NCI-H2029 treated with DMSO at 0.1 percent for 48 hours (cell line): ENCODE results near the gene AP2A2.
A peak's percentile ranks its signal among the peaks of the same experiment; 100 is the strongest.

Experiments used
- DNase-seq: peaks from one replicate; lab custom pipeline; 2025; lab: John Stamatoyannopoulos, UW

AP2A2 gene

GRCh38 chr11:996681-997080 is 71.0 kb downstream of the AP2A2 start:
- DNase-seq: no peak

GRCh38 chr11:997907-998306 is 72.2 kb downstream of the AP2A2 start:
- no peak for DNase-seq

- DNase-seq: no peak
Measured at GRCh38 chr11:999009-999408, 73.3 kb downstream of the AP2A2 start.

GRCh38 chr11:1000357-1001278 is 74.9 kb downstream of the AP2A2 start:
- DNase-seq: no peak

GRCh38 chr11:1001617-1002405 is 76.1 kb downstream of the AP2A2 start:
- no peak for DNase-seq

- DNase-seq: no peak
Measured at GRCh38 chr11:1002406-1002984, 76.8 kb downstream of the AP2A2 start.

- no peak for DNase-seq
Measured at GRCh38 chr11:1003159-1003558, 77.5 kb downstream of the AP2A2 start.

GRCh38 chr11:1005928-1006327 is 80.3 kb downstream of the AP2A2 start:
- DNase-seq: no peak

- no peak for DNase-seq
Measured at GRCh38 chr11:1006762-1007161, 81.1 kb downstream of the AP2A2 start.

- no peak for DNase-seq
Measured at GRCh38 chr11:1007279-1007678, 81.6 kb downstream of the AP2A2 start.

GRCh38 chr11:1008001-1008802 is 82.5 kb downstream of the AP2A2 start:
- DNase-seq: no peak

- DNase-seq: no peak
Measured at GRCh38 chr11:1008803-1009145, 83.1 kb downstream of the AP2A2 start.

GRCh38 chr11:1009371-1009770 is 83.7 kb downstream of the AP2A2 start:
- DNase-seq: no peak

GRCh38 chr11:1009991-1010390 is 84.3 kb downstream of the AP2A2 start:
- no peak for DNase-seq

GRCh38 chr11:1010551-1011319 is 85.1 kb downstream of the AP2A2 start:
- DNase-seq: no peak

GRCh38 chr11:1011320-1011698 is 85.6 kb downstream of the AP2A2 start:
- peak; percentile 1 for DNase-seq

GRCh38 chr11:1012291-1012690 is 86.6 kb downstream of the AP2A2 start:
- DNase-seq: no peak

- no peak for DNase-seq
Measured at GRCh38 chr11:1012740-1013630, 87.3 kb downstream of the AP2A2 start.

GRCh38 chr11:1013631-1013935 is 87.9 kb downstream of the AP2A2 start:
- no peak for DNase-seq

GRCh38 chr11:1014276-1014675 is 88.6 kb downstream of the AP2A2 start:
- no peak for DNase-seq
